Mesothelial cell of epicardium (in vitro differentiated cells): ENCODE data around the gene WDR1. TPM values are rescaled to one million over a fixed set of nuclear protein-coding genes. Genes with fewer than 3 reads are reported as not detected.
A peak's percentile ranks its signal among the peaks of the same experiment; 100 is the strongest.

Source experiments
- DNase-seq, 2 experiments: peaks; one replicate each; pipeline ENCODE4 v3.0.0; 2021; ENCODE audit warnings: low spot score in 2 of 2; ENCODE audit not compliant: unreplicated experiment in 2 of 2
- H3K27ac Mint-ChIP-seq: 2 replicates; pipeline ENCODE4 v1.8.0; 2021; ENCODE audit warnings: mixed read lengths
- H3K27me3 Mint-ChIP-seq: 2 replicates; pipeline ENCODE4 v1.8.0; 2021; ENCODE audit warnings: low read depth, mixed read lengths
- H3K36me3 Mint-ChIP-seq: 2 replicates; pipeline ENCODE4 v1.8.0; 2021; ENCODE audit warnings: mixed read lengths
- H3K4me1 Mint-ChIP-seq: 2 replicates; pipeline ENCODE4 v1.8.0; 2021; ENCODE audit warnings: mixed read lengths
- H3K4me3 Mint-ChIP-seq: 2 replicates; pipeline ENCODE4 v1.8.0; 2021; ENCODE audit warnings: mild to moderate bottlenecking, moderate library complexity, mixed read lengths
- H3K9me3 Mint-ChIP-seq: 2 replicates; pipeline ENCODE4 v1.8.0; 2021; ENCODE audit warnings: mixed read lengths
- total RNA-seq: library from RNA; stranded (reverse); gene quantifications from 3 replicates; pipeline ENCODE4 v1.2.1, GENCODE V29; 2021
- TF ChIP-seq, protein P1 (sequence below): fragments of 200-600 bp; sonication (generic); IDR thresholded peaks from one replicate; pipeline ENCODE4 v1.5.0; 2021; ENCODE audit warnings: antibody characterized with exemption; ENCODE audit not compliant: unreplicated experiment

Gene WDR1
- total RNA-seq, 1 donor from 2014 or later, result 229 TPM

DNA sequence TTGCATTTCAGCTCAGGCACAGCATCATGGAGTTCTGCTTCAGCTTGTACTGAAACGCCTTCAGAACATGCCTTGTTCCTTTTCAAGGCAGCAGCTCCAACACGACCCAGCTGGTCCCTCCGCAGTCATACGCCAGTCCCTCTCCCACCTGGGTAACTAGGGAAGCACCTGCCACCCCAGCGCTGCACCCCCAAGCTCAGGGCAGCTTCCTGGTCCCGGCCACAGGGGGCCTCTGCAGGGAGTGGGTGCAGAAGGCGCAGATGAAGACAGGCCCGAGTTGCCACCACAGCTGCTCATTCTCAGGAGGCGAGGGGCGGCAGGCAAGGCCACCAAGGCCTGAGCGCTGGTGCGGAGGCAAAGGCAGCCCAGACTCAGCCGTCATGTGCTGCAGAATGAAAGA, 21.8 kb downstream of the WDR1 start:
- no peak overlapping the region for H3K27ac Mint-ChIP-seq
- no peak for DNase-seq
- TF ChIP-seq, protein P1, sequence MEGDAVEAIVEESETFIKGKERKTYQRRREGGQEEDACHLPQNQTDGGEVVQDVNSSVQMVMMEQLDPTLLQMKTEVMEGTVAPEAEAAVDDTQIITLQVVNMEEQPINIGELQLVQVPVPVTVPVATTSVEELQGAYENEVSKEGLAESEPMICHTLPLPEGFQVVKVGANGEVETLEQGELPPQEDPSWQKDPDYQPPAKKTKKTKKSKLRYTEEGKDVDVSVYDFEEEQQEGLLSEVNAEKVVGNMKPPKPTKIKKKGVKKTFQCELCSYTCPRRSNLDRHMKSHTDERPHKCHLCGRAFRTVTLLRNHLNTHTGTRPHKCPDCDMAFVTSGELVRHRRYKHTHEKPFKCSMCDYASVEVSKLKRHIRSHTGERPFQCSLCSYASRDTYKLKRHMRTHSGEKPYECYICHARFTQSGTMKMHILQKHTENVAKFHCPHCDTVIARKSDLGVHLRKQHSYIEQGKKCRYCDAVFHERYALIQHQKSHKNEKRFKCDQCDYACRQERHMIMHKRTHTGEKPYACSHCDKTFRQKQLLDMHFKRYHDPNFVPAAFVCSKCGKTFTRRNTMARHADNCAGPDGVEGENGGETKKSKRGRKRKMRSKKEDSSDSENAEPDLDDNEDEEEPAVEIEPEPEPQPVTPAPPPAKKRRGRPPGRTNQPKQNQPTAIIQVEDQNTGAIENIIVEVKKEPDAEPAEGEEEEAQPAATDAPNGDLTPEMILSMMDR, result no peak
- H3K4me3 Mint-ChIP-seq, result no peak overlapping the region
- H3K36me3 Mint-ChIP-seq, result peaks cover 34% of the 10 kb centered on the region
- no peaks in the 10 kb centered on the region for H3K9me3 Mint-ChIP-seq
- peaks cover 23% of the 10 kb centered on the region for H3K4me1 Mint-ChIP-seq
- H3K27me3 Mint-ChIP-seq, result no peaks in the 10 kb centered on the region

DNA sequence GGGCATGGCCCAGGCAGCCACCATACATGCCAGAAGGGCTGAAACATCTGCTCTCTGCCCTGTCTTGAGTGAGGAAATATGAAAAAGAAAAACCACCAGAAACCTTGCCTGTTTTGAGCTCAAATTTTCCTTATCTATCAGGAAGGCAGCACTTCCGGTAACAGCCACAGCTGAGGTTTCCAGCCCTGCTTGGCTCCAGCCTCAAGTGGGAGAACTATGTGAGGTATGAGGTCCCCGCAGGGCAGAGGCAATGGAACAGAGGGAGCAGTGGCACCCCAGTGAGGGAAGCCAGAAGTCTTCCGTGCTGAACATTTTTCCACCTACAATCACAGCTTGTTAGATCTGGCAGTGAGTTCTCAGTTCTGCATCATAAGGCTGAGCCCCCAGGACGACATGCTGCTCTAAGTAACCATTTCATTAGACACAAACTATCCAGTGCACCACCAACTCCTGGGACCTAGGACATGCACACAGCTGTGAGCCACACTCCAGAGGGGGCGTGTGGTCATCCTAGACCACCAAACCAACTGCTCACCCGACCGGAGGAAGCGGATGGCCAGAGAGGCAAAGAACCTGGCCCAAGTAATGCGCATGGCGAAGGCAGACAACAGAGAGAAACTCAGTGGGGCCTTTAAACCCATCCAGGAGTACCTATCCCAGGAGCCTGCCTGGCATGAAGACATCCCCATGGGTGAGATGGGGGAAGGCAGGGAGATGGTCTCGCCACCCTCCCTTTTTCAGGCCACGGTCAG, 22.6 kb downstream of the WDR1 start:
- H3K4me3 Mint-ChIP-seq, result no peak overlapping the region
- peaks cover 23% of the 10 kb centered on the region for H3K4me1 Mint-ChIP-seq
- DNase-seq, result no peak
- no peaks in the 10 kb centered on the region for H3K9me3 Mint-ChIP-seq
- H3K27ac Mint-ChIP-seq, result peak overlapping the region; percentile 87
- TF ChIP-seq, protein P1, result no peak
- no peaks in the 10 kb centered on the region for H3K27me3 Mint-ChIP-seq
- H3K36me3 Mint-ChIP-seq, result peaks cover 34% of the 10 kb centered on the region

DNA sequence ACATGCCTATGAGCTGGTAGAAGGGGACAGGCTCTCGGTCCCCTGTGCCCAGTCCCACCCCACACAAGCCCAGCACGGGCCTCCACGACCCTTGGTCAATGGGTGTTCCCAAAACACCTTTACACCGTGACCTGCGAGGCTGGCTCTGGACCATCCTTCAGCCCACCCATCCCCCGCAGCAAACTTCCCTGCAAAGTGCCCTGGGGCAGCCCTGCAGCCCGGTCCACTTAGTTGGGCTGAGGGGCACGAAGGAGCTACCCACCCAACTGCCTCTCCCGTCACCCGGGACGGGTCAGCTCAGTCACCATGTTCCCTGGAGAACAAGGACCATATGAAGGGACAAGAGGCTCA, 23.4 kb downstream of the WDR1 start:
- TF ChIP-seq, protein P1, result no peak
- Mint-ChIP-seq H3K4me3 (no peak overlapping the region), H3K27me3 (no peaks in the 10 kb centered on the region), H3K4me1 (peaks cover 23% of the 10 kb centered on the region), H3K9me3 (no peaks in the 10 kb centered on the region), H3K36me3 (peaks cover 36% of the 10 kb centered on the region), H3K27ac (peak overlapping the region; percentile 87)
- no peak for DNase-seq

DNA sequence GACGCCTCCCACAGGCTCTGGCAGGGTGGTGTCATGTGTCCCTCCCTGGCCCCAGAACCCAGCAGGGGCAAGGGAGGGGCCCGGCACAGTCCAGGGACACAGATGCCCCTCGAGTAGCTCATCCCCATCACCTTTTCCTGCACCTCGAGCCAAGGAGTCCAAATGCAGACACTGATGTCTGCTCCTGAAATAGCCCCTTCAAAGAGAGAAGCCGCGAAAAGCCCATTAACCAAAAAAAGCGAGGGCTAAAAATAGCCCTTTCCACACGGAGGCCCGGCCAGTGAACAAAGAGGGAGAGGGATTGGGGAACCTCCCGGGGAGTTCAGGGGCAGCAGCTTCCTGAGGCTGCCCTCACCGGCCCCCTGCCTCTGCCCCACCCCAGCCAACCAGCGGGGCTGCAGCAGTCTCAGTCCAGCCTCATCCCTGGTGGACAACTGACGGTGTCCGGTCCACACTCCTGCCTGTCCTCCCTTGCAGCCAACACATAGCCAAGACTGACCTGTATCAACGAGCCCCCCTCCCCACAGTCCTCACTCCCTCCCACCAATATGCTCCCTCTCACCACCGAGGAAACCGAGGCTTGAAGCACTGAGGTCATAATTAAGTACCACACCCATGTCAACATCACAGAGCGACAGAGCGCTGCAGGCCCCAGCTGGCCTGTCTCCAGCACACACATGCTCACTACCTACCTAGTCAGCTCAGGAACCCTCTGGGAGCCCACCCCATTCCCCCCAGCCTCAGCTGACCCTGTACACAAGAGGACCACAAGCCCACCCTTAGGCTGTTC, 23.9 kb downstream of the WDR1 start:
- peak overlapping the region; percentile 87 for H3K27ac Mint-ChIP-seq
- TF ChIP-seq, protein P1, result no peak
- H3K27me3 Mint-ChIP-seq, result no peaks in the 10 kb centered on the region
- H3K4me3 Mint-ChIP-seq, result no peak overlapping the region
- H3K9me3 Mint-ChIP-seq, result no peaks in the 10 kb centered on the region
- H3K36me3 Mint-ChIP-seq, result peaks cover 39% of the 10 kb centered on the region
- H3K4me1 Mint-ChIP-seq, result peaks cover 23% of the 10 kb centered on the region
- DNase-seq, result no peak

DNA sequence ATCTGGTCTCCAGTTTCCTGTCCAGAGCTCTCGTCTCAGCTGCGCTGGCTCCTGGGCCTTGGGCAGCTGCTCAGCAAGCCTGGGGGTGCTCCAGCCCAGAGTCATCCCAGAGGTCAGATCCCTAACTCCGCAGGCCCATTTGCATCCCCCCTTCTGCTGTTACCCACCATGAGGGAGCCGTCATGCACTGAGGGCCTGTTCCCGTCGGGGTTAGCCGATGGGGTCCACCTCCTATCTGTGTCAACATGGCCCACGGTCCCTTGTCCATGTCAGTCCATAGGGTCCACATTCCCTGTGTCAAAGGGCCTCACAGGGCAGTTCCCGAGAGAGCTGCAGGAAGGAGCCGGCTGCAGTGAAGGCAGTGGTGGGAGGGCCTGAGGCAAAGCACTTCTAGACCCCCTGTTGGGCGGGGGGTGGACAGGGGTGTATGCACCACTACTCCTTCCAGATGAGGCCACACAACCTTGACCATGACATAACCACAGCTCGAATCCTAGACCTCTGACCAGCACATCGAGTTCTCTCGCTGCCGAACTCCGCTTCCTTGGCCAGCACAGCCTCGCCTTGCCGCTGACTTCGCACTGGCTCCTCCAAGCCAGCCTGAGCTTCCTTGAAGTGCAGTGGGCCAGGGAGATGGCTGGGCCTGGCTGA, 24.9 kb downstream of the WDR1 start:
- peaks cover 23% of the 10 kb centered on the region for H3K4me1 Mint-ChIP-seq
- no peak for DNase-seq
- TF ChIP-seq, protein P1, result no peak
- no peaks in the 10 kb centered on the region for H3K27me3 Mint-ChIP-seq
- no peaks in the 10 kb centered on the region for H3K9me3 Mint-ChIP-seq
- H3K27ac Mint-ChIP-seq, result no peak overlapping the region
- no peak overlapping the region for H3K4me3 Mint-ChIP-seq
- H3K36me3 Mint-ChIP-seq, result peaks cover 39% of the 10 kb centered on the region
